Ascending aorta (tissue), 2 donors: Measurements from ENCODE around the gene TCEA2. TPM values are rescaled to one million over a fixed set of nuclear protein-coding genes. Genes with fewer than 3 reads are reported as not detected.
A peak's percentile ranks its signal among the peaks of the same experiment; 100 is the strongest.

Source experiments
- DNase-seq, 2 donors: peaks; one replicate each; pipeline ENCODE4 v3.0.0-alpha.2; 2019; ENCODE audit warnings: low spot score in 2 of 2
- H3K27ac ChIP-seq, 2 donors: fragments of 200-600 bp; sonication (generic); one replicate each; pipeline ENCODE4 v1.5.1; 2016 to 2017; ENCODE audit warnings: mild to moderate bottlenecking in 1 of 2
- H3K27me3 ChIP-seq: fragments of 200-600 bp; sonication (generic); one replicate; pipeline ENCODE4 v1.5.1; 2017
- H3K36me3 ChIP-seq, 2 donors: fragments of 200-600 bp; sonication (generic); one replicate each; pipeline ENCODE4 v1.5.1; 2016
- H3K4me1 ChIP-seq, 2 donors: fragments of 200-600 bp; sonication (generic); one replicate each; pipeline ENCODE4 v1.5.1; 2016 to 2017; ENCODE audit warnings: mild to moderate bottlenecking in 1 of 2
- H3K4me3 ChIP-seq, 2 donors: fragments of 200-600 bp; sonication (generic); one replicate each; pipeline ENCODE4 v1.5.1; 2016 to 2017; ENCODE audit warnings: mild to moderate bottlenecking in 1 of 2
- H3K9me3 ChIP-seq, 2 donors: fragments of 200-600 bp; sonication (generic); one replicate each; pipeline ENCODE4 v1.5.1; 2016
- CTCF ChIP-seq, 3 experiments: fragments of 200-600 bp in 2 of 3; fragments of 450-650 bp in 1 of 3; sonication (generic) in 2 of 3; IDR thresholded peaks; one replicate each; pipeline ENCODE4 v1.5.1; 2016 to 2019; ENCODE audit warnings: antibody characterized with exemption in 3 of 3, mild to moderate bottlenecking in 1 of 3, moderate library complexity in 1 of 3
- intact Hi-C: fragments of 100-400 bp; cut with DNase I; formaldehyde crosslinking; loops from one replicate; pipeline ENCODE4 v1.15.1; 2023
- total RNA-seq: library from RNA; depleted of rRNA; stranded (reverse); fragments of >200 nt; gene quantifications from one replicate; pipeline ENCODE4 v1.1.0, GENCODE V29; 2016

The TCEA2 gene
- total RNA-seq, 1 donor from 2014 or later, result 61.4 TPM

GRCh38 chr20:64035933-64036345, 27.1 kb upstream of the TCEA2 start, which contains the start of gene C20orf204:
Gene C20orf204, plus strand, starts transcription at chr20:64036182. Its CDS starts 142 bp downstream, at chr20:64036324.
- no peak for TF ChIP-seq CTCF (IDR thresholded peaks at IDR 0.05)
- Histone ChIP-seq H3K9me3 (no peaks in the 10 kb centered on the region), H3K36me3 (peaks cover 28 to 33% of the 10 kb centered on the region in 2 donors), H3K4me3 (no peak within 1 kb of the TSS), H3K4me1 (peaks cover 5 to 15% of the 10 kb centered on the region in 2 donors), H3K27me3 (peaks cover 16% of the 10 kb centered on the region), H3K27ac (no peak within 1 kb of the TSS)
- intact Hi-C loops, result no loop called here
- no peak for DNase-seq

GRCh38 chr20:64036346-64037198, 26.4 kb upstream of the TCEA2 start:
- DNase-seq, result no peak
- H3K9me3 ChIP-seq, result no peaks in the 10 kb centered on the region
- TF ChIP-seq CTCF (IDR thresholded peaks at IDR 0.05), result no peak
- H3K27ac ChIP-seq, result no peak overlapping the region
- H3K36me3 ChIP-seq, result peaks cover 25 to 26% of the 10 kb centered on the region in 2 donors
- H3K4me1 ChIP-seq, result peaks cover 5 to 15% of the 10 kb centered on the region in 2 donors
- intact Hi-C loops, result no loop called here
- no peak overlapping the region for H3K4me3 ChIP-seq
- H3K27me3 ChIP-seq, result peaks cover 22% of the 10 kb centered on the region

- no peak overlapping the region for H3K27ac ChIP-seq
- intact Hi-C loops, result no loop called here
- H3K27me3 ChIP-seq, result peaks cover 27% of the 10 kb centered on the region
- TF ChIP-seq CTCF (IDR thresholded peaks at IDR 0.05), result no peak
- H3K4me3 ChIP-seq, result no peak overlapping the region
- H3K36me3 ChIP-seq, result peaks cover 19 to 21% of the 10 kb centered on the region in 2 donors
- peaks cover 5 to 18% of the 10 kb centered on the region in 2 donors for H3K4me1 ChIP-seq
- no peaks in the 10 kb centered on the region for H3K9me3 ChIP-seq
- no peak for DNase-seq
These were observed 25.9 kb upstream of the TCEA2 start for GRCh38 chr20:64037199-64037497.

- peaks cover 27% of the 10 kb centered on the region for H3K27me3 ChIP-seq
- no peak for DNase-seq
- TF ChIP-seq CTCF (IDR thresholded peaks at IDR 0.05), result no peak
- peak overlapping the region in 1 of 2 donors; percentile 56 for H3K4me3 ChIP-seq
- H3K27ac ChIP-seq, result no peak overlapping the region
- H3K36me3 ChIP-seq, result peaks cover 14 to 16% of the 10 kb centered on the region in 2 donors
- H3K4me1 ChIP-seq, result peaks cover 5 to 20% of the 10 kb centered on the region in 2 donors
- intact Hi-C loops, result no loop called here
- H3K9me3 ChIP-seq, result no peaks in the 10 kb centered on the region
These were observed 25.3 kb upstream of the TCEA2 start for GRCh38 chr20:64037498-64038213.

- Histone ChIP-seq H3K9me3 (no peaks in the 10 kb centered on the region), H3K27me3 (peaks cover 27% of the 10 kb centered on the region), H3K4me1 (peaks cover 5 to 20% of the 10 kb centered on the region in 2 donors), H3K27ac (no peak overlapping the region), H3K4me3 (peak overlapping the region; percentile 47 to 56), H3K36me3 (peaks cover 10% of the 10 kb centered on the region in 2 donors)
- no peak for DNase-seq
- intact Hi-C loops, result no loop called here
- no peak for TF ChIP-seq CTCF (IDR thresholded peaks at IDR 0.05)
These were observed 24.8 kb upstream of the TCEA2 start for GRCh38 chr20:64038224-64038564.
